ENCODE results near the gene PEMT. TPM values are rescaled to one million over a fixed set of nuclear protein-coding genes. Genes with fewer than 3 reads are reported as not detected.

Gene PEMT
- total and polyA plus RNA-seq, 9 of the 15 experiments (the other 6 are each of a cell fraction or from before 2014, with no cell fraction given): 1.4 to 36.4 (median 13.6) TPM

GRCh38 chr17:17467016-17467415, 124.5 kb downstream of the PEMT start (continued):
- no peak for TF ChIP-seq MYC (IDR thresholded peaks at IDR 0.05; ENCODE audit: low read depth, low read length)
- TF ChIP-seq MYC (CRISPR knock-in tag; IDR thresholded peaks at IDR 0.05; ENCODE audit: borderline replicate concordance, low read depth): no peak
- no peak for TF ChIP-seq PRPF4 (IDR thresholded peaks at IDR 0.05; ENCODE audit: insufficient read depth, low read depth, low read length, poor library complexity, severe bottlenecking)
- no peak for TF ChIP-seq ZC3H4 (CRISPR knock-in tag; IDR thresholded peaks at IDR 0.05; ENCODE audit: borderline replicate concordance)

- no peak overlapping the region for H3K27ac ChIP-seq (ENCODE audit: extremely low read depth, low read depth, low read length)
- peaks cover 20 to 60% of the 10 kb centered on the region in 2 experiments; a peak in 4 of 5 replicates for H3K27me3 ChIP-seq (ENCODE audit: control insufficient read depth in 2 of 2, insufficient read depth in 2 of 2, low read length in 2 of 2)
- ChIA-PET CTCF (ENCODE audit: low intra/inter-chr PET ratio) (no interaction called here), POLR2A (no interaction called here)
- peaks cover 0 to 3% of the 10 kb centered on the region in 2 experiments; a peak in 2 of 5 replicates for H3K4me1 ChIP-seq (replicated peaks in 1 of 2; ENCODE audit: control insufficient read depth in 2 of 2, insufficient read depth in 2 of 2, low read length in 2 of 2)
- intact Hi-C loops (cut with micrococcal nuclease) (no loop called here), in situ Hi-C loops (cut with MboI) (no loop called here)
- H3K36me3 ChIP-seq (ENCODE audit: control insufficient read depth, insufficient read depth, low read length): no peaks in the 10 kb centered on the region
- no peak overlapping the region for H3K4me3 ChIP-seq
- ATAC-seq: no peak
- H4K20me1 ChIP-seq (replicated peaks; ENCODE audit: control insufficient read depth, insufficient read depth, low read length): no peaks in the 10 kb centered on the region
- H3K4me2 ChIP-seq (ENCODE audit: insufficient read depth, low read length): no peak overlapping the region
- H3K79me2 ChIP-seq (ENCODE audit: control insufficient read depth, insufficient read depth, low read length): no peaks in the 10 kb centered on the region
- no TSS peak for BruUV-seq (replicated peaks)
- no peak overlapping the region for H2AFZ ChIP-seq (ENCODE audit: low read depth, low read length)
- FAIRE-seq: no peak
- 5% methylated on average over 3 of the region's 5 CpGs for WGBS (ENCODE audit: insufficient coverage, low coverage, missing lambda C conversion rate)
- H3K9me1 ChIP-seq (ENCODE audit: control insufficient read depth, insufficient read depth, low read length): no peaks in the 10 kb centered on the region
- H3K9ac ChIP-seq (ENCODE audit: insufficient read depth in 1 of 2, low read depth in 2 of 2, low read length in 2 of 2): no peak overlapping the region
- TF ChIP-seq FOXO4 (CRISPR knock-in tag; IDR thresholded peaks at IDR 0.05): no peak
- TF ChIP-seq ZNF212 (CRISPR knock-in tag; IDR thresholded peaks at IDR 0.05): no peak
- TF ChIP-seq E2F6 (IDR thresholded peaks at IDR 0.05; ENCODE audit: borderline replicate concordance in 1 of 2, extremely low read depth in 1 of 2, insufficient read depth in 1 of 2, insufficient read length in 1 of 2, low read depth in 1 of 2, low read length in 1 of 2, poor library complexity in 1 of 2, severe bottlenecking in 1 of 2): no peak
- H3K9me3 ChIP-seq (replicated peaks; ENCODE audit: control insufficient read depth, insufficient read depth, low read depth, low read length): no peaks in the 10 kb centered on the region
- no peak for DNase-seq (ENCODE audit: extremely low read depth in 1 of 4, low spot score in 3 of 4)
Observed at GRCh38 chr17:17466511-17466910, 125.0 kb downstream of the PEMT start.

All from K562 (cell line).